GM18951 (cell line): ENCODE data around the gene GSK3A.
A peak's percentile ranks its signal among the peaks of the same experiment; 100 is the strongest.

Source experiments
- POLR2A ChIP-seq: IDR thresholded peaks from 4 replicates; pipeline ENCODE4 v1.6.1; 2011; ENCODE audit warnings: mild to moderate bottlenecking; ENCODE audit not compliant: insufficient read length, insufficient read depth; ENCODE audit errors: extremely low read depth
- in situ Hi-C: fragments of 300-500 bp; cut with MboI; formaldehyde crosslinking; loops from one replicate; pipeline ENCODE4 v1.12.0; 2022; ENCODE audit warnings: low sequenced_read_pairs, mixed read lengths, inconsistent platforms; ENCODE audit not compliant: unreplicated experiment

The GSK3A gene

GRCh38 chr19:42198676-42199439 lies 43.5 kb downstream of the GSK3A start:
- in situ Hi-C loops: no loop called here
- TF ChIP-seq POLR2A: peak; percentile 47

- in situ Hi-C loops: no loop called here
- TF ChIP-seq POLR2A: no peak
Observed at GRCh38 chr19:42197375-42197817, 45.0 kb downstream of the GSK3A start.

GRCh38 chr19:42196011-42197001 lies 46.1 kb downstream of the GSK3A start:
- in situ Hi-C loops: no loop called here
- TF ChIP-seq POLR2A: no peak

- in situ Hi-C loops: no loop called here
- no peak for TF ChIP-seq POLR2A
Observed at GRCh38 chr19:42193706-42194105, 48.7 kb downstream of the GSK3A start.

GRCh38 chr19:42193294-42193693 lies 49.1 kb downstream of the GSK3A start:
- in situ Hi-C loops: no loop called here
- TF ChIP-seq POLR2A: no peak

- in situ Hi-C loops: no loop called here
- no peak for TF ChIP-seq POLR2A
Observed at GRCh38 chr19:42191855-42192254, 50.5 kb downstream of the GSK3A start.

GRCh38 chr19:42191330-42191729 lies 51.1 kb downstream of the GSK3A start:
- in situ Hi-C loops: no loop called here
- no peak for TF ChIP-seq POLR2A

- in situ Hi-C loops: no loop called here
- TF ChIP-seq POLR2A: no peak
Observed at GRCh38 chr19:42189133-42189532, 53.3 kb downstream of the GSK3A start.

GRCh38 chr19:42188665-42189064 lies 53.7 kb downstream of the GSK3A start:
- no peak for TF ChIP-seq POLR2A
- in situ Hi-C loops: no loop called here

GRCh38 chr19:42185277-42185676 lies 57.1 kb downstream of the GSK3A start:
- TF ChIP-seq POLR2A: no peak
- in situ Hi-C loops: no loop called here

- in situ Hi-C loops: no loop called here
- TF ChIP-seq POLR2A: no peak
Observed at GRCh38 chr19:42184401-42184861, 58.0 kb downstream of the GSK3A start.
